ENCODE measurements around the gene SPINDOC. TPM values are rescaled to one million over a fixed set of nuclear protein-coding genes. Genes with fewer than 3 reads are reported as not detected.

Gene SPINDOC
- total and polyA plus RNA-seq, 4 donors = 0.42 to 3.8 (median 2.9) TPM

DNA sequence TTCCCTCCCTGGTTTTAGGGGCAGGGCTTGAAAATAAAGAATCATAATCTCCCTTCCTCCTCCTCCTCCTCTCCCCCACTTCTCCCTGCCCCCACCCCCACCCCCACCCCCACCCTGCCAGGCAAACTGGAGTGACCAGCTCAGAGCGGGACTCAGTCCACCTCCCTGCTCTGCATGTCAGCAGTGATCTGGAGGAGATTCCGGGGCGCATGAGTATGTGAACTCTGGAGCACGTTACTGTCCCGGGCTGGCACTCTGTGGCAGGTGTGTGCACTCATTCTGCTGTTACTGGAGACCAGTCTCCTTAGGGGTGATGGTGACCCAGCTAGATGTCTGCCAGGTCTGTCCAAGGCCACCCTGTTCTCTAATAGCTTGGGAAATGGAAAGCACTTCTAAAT is 59.5 kb downstream of the SPINDOC start:
- no peaks in the 10 kb centered on the region for H3K9me3 ChIP-seq (ENCODE audit: control insufficient read depth in 4 of 4, low read length in 3 of 4)
- 35% methylated on average over 5 of the region's 5 CpGs for WGBS
- no peak for DNase-seq (ENCODE audit: low spot score)
- H3K36me3 ChIP-seq (ENCODE audit: control insufficient read depth in 4 of 4, insufficient read depth in 3 of 4, low read depth in 1 of 4, low read length in 3 of 4) = no peaks in the 10 kb centered on the region
- no peak overlapping the region for H3K4me3 ChIP-seq (ENCODE audit: low read depth in 1 of 3, low read length in 3 of 3)
- TF ChIP-seq TAF1 (conservative IDR thresholded peaks at IDR 0.05) = no peak
- TF ChIP-seq GABPA (IDR thresholded peaks at IDR 0.05 in 1 of 2, conservative IDR thresholded peaks at IDR 0.05 in 1 of 2) = no peak
- TF ChIP-seq HNF4A (conservative IDR thresholded peaks at IDR 0.05) = no peak
- no peak for TF ChIP-seq HNF4G (IDR thresholded peaks at IDR 0.05)
- TF ChIP-seq, protein P1, sequence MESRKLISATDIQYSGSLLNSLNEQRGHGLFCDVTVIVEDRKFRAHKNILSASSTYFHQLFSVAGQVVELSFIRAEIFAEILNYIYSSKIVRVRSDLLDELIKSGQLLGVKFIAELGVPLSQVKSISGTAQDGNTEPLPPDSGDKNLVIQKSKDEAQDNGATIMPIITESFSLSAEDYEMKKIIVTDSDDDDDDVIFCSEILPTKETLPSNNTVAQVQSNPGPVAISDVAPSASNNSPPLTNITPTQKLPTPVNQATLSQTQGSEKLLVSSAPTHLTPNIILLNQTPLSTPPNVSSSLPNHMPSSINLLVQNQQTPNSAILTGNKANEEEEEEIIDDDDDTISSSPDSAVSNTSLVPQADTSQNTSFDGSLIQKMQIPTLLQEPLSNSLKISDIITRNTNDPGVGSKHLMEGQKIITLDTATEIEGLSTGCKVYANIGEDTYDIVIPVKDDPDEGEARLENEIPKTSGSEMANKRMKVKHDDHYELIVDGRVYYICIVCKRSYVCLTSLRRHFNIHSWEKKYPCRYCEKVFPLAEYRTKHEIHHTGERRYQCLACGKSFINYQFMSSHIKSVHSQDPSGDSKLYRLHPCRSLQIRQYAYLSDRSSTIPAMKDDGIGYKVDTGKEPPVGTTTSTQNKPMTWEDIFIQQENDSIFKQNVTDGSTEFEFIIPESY (IDR thresholded peaks at IDR 0.05) = no peak
- no peak for TF ChIP-seq JUND (IDR thresholded peaks at IDR 0.05)
- no peak for TF ChIP-seq RAD21 (IDR thresholded peaks at IDR 0.05)
- TF ChIP-seq, protein P2, sequence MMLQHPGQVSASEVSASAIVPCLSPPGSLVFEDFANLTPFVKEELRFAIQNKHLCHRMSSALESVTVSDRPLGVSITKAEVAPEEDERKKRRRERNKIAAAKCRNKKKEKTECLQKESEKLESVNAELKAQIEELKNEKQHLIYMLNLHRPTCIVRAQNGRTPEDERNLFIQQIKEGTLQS (IDR thresholded peaks at IDR 0.05) = no peak
- no peak for TF ChIP-seq NR2F2 (IDR thresholded peaks at IDR 0.05)
- no peak for TF ChIP-seq FOXA2 (IDR thresholded peaks at IDR 0.05)
- TF ChIP-seq EGR1 (IDR thresholded peaks at IDR 0.05; ENCODE audit: low read depth in 2 of 2) = no peak
- TF ChIP-seq YY1 (IDR thresholded peaks at IDR 0.05) = no peak
- TF ChIP-seq, protein P3, sequence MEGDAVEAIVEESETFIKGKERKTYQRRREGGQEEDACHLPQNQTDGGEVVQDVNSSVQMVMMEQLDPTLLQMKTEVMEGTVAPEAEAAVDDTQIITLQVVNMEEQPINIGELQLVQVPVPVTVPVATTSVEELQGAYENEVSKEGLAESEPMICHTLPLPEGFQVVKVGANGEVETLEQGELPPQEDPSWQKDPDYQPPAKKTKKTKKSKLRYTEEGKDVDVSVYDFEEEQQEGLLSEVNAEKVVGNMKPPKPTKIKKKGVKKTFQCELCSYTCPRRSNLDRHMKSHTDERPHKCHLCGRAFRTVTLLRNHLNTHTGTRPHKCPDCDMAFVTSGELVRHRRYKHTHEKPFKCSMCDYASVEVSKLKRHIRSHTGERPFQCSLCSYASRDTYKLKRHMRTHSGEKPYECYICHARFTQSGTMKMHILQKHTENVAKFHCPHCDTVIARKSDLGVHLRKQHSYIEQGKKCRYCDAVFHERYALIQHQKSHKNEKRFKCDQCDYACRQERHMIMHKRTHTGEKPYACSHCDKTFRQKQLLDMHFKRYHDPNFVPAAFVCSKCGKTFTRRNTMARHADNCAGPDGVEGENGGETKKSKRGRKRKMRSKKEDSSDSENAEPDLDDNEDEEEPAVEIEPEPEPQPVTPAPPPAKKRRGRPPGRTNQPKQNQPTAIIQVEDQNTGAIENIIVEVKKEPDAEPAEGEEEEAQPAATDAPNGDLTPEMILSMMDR (IDR thresholded peaks at IDR 0.05; ENCODE audit: low read depth, low read length, missing input control) = no peak
- TF ChIP-seq, protein P4, sequence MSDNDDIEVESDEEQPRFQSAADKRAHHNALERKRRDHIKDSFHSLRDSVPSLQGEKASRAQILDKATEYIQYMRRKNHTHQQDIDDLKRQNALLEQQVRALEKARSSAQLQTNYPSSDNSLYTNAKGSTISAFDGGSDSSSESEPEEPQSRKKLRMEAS (IDR thresholded peaks at IDR 0.05) = no peak
- TF ChIP-seq, protein P5, sequence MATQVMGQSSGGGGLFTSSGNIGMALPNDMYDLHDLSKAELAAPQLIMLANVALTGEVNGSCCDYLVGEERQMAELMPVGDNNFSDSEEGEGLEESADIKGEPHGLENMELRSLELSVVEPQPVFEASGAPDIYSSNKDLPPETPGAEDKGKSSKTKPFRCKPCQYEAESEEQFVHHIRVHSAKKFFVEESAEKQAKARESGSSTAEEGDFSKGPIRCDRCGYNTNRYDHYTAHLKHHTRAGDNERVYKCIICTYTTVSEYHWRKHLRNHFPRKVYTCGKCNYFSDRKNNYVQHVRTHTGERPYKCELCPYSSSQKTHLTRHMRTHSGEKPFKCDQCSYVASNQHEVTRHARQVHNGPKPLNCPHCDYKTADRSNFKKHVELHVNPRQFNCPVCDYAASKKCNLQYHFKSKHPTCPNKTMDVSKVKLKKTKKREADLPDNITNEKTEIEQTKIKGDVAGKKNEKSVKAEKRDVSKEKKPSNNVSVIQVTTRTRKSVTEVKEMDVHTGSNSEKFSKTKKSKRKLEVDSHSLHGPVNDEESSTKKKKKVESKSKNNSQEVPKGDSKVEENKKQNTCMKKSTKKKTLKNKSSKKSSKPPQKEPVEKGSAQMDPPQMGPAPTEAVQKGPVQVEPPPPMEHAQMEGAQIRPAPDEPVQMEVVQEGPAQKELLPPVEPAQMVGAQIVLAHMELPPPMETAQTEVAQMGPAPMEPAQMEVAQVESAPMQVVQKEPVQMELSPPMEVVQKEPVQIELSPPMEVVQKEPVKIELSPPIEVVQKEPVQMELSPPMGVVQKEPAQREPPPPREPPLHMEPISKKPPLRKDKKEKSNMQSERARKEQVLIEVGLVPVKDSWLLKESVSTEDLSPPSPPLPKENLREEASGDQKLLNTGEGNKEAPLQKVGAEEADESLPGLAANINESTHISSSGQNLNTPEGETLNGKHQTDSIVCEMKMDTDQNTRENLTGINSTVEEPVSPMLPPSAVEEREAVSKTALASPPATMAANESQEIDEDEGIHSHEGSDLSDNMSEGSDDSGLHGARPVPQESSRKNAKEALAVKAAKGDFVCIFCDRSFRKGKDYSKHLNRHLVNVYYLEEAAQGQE (IDR thresholded peaks at IDR 0.05) = no peak
- peaks cover 7 to 46% (median 38%) of the 10 kb centered on the region in 4 donors for H3K4me1 ChIP-seq (ENCODE audit: control insufficient read depth in 4 of 4, insufficient read depth in 4 of 4, low read length in 3 of 4)
- no peak overlapping the region for H3K9ac ChIP-seq (ENCODE audit: low read depth in 1 of 2, low read length in 2 of 2)
- H3K27me3 ChIP-seq (ENCODE audit: control insufficient read depth in 4 of 4, insufficient read depth in 4 of 4, low read length in 3 of 4) = no peaks in the 10 kb centered on the region
- peak overlapping the region; percentile 65 to 74 for H3K27ac ChIP-seq (ENCODE audit: low read depth in 1 of 2, low read length in 2 of 2)

DNA sequence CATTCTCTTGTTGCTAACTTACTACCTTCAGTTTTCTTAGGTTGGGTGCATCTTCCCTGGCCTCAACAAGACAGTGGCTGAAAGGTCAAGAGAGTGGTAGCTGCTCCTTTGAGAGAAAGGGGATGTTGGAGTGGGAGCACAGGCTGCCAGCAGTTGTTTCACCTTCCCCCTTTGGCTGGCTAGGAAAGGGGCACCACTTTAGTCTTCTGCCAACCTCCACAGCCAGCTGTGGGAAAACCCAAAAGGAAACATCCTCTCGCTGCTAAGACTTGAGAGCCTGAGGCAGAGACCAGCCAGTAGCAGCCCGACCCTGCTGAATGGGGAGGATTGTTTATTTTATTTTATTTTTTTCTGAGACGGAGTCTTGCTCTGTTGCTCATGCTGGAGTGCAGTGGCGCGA is 60.1 kb downstream of the SPINDOC start:
- Histone ChIP-seq H3K27ac (ENCODE audit: low read depth in 1 of 2, low read length in 2 of 2) (no peak overlapping the region), H3K9me3 (ENCODE audit: control insufficient read depth in 4 of 4, low read length in 3 of 4) (no peaks in the 10 kb centered on the region), H3K4me1 (ENCODE audit: control insufficient read depth in 4 of 4, insufficient read depth in 4 of 4, low read length in 3 of 4) (peaks cover 7 to 46% (median 38%) of the 10 kb centered on the region in 4 donors), H3K4me3 (ENCODE audit: low read depth in 1 of 3, low read length in 3 of 3) (no peak overlapping the region), H3K36me3 (ENCODE audit: control insufficient read depth in 4 of 4, insufficient read depth in 3 of 4, low read depth in 1 of 4, low read length in 3 of 4) (no peaks in the 10 kb centered on the region), H3K27me3 (ENCODE audit: control insufficient read depth in 4 of 4, insufficient read depth in 4 of 4, low read length in 3 of 4) (no peaks in the 10 kb centered on the region), H3K9ac (ENCODE audit: low read depth in 1 of 2, low read length in 2 of 2) (no peak overlapping the region)
- no peak for TF ChIP-seq YY1 (IDR thresholded peaks at IDR 0.05)
- no peak for DNase-seq (ENCODE audit: low spot score)
- WGBS = 86% methylated on average over 5 of the region's 5 CpGs

Data from liver (tissue), 9 donors.